C1 segment of cervical spinal cord (tissue), 14 donors: ENCODE measurements around the gene TLE1.
A peak's percentile ranks its signal among the peaks of the same experiment; 100 is the strongest.

Experiments used
- DNase-seq, 14 donors: peaks; one replicate each; lab custom pipeline; 2025; lab: John Stamatoyannopoulos, UW

TLE1 gene

DNA sequence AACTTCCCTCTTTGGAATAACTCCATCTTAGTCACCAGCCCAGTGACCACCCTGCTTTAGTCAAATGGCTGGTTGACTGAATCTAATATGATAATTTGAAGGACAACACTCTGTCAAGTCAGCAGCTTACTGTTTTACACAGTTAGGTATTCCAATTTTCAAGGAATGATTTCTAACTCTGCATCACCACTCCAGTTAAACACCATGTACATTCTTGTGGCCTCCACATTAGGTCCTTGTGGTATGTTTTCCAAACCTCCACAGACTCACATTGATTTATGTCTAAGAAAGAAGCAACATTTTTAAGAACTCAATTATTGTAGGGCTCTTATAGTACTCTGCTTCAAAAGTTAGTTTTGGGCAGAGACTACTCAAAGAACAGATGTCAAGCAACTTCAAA lies 110.7 kb downstream of the TLE1 start:
- no peak for DNase-seq

DNA sequence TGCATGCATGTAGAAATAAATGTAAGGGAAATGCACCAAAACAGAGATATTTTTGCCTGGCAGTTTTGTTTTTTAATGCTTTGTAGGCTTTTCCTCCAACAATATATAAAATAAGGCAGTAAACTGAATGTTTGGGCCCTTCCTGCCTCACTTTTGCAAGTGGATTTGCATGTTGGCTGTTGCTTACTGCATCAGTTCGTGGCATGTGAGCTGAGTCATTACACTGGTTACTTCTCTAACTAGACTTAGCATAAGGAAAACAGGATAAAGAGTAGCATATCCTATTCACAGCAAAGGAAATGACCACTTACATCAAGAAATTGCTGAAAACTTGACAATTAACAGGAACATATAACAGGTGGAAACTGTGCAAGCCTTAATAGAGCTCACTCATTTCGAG lies 113.4 kb downstream of the TLE1 start:
- DNase-seq = no peak

- no peak for DNase-seq
Measured at GRCh38 chr9:81574405-81574804, 114.9 kb downstream of the TLE1 start.

DNA sequence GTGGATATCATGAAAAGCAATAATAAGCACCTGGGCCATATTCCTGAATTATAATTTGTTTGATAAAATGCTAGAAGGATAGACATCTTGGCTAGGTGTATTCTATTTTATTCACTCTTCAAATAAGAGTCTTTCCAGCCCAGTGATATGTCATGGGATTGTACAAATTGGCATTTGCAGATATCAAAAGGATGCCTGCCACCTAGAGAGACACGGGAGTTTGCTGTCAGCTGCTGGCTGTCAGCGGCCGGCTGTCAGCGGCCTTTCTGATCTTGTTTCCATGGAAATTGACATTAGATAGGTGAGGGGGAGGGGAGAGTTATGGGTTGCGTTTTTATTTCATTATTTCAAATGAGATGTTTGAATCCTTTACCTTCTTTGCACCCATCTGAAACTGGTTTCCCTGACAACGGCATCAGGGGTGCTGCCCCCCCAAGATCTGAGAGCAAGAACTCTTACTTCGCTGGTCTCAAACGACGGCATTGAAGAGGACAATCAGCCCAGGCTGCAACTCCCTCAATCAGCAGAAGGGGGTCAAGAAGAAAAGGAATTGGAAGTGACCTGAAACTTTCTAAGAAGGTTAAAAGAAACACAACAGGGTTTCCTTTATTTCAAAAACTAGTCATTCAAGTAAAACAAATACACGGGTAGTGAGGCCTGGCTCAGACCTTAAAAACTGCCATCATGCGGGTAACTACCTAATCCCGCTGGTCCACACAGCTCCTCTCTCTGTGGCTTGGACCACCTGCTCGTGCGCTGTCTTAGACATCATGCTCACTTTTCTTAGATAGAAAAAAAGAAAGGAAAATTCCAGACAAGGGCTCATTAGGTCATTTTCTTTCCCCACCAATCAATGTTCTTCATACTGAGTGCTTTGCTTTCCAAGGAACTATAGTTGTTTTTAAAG lies 115.7 kb downstream of the TLE1 start:
- no peak for DNase-seq

- DNase-seq = no peak
Measured at GRCh38 chr9:81570083-81570482, 119.3 kb downstream of the TLE1 start.

DNA sequence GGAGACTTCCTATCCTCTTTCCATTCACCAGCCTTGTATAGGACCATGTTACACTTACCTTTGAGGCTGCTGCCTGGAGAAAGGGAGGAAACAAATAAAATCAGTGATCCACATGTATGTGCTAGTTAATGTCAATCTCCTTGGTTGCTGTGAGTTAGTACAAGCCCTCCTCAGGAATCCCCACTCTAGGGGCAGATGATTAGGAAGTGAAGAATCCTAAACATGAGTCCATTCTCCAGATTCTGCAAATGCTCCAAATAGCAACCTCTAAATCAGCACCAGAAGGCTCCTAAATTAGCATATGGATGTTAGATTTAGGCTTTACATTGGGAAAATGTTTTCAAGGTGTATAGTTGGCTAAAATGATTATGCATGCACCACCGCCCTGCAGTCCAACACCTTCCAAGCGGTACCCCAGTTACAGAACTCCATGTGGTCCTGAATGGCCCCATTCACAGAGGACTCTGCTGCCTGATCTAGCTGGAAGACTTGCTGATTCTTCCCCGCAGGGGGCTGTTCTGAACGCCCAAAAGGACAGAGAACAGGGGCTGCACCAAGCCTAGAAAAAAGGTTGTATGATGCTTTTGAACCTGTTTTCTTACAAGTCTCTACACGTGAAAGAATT lies 123.2 kb downstream of the TLE1 start:
- no peak for DNase-seq

GRCh38 chr9:81565609-81566008 lies 123.7 kb downstream of the TLE1 start:
- no peak for DNase-seq

GRCh38 chr9:81565144-81565543 lies 124.2 kb downstream of the TLE1 start:
- no peak for DNase-seq

- DNase-seq = peak in 6 of 14 donors; percentile 20 to 62 (median 35)
Measured at GRCh38 chr9:81564632-81565031, 124.7 kb downstream of the TLE1 start.

GRCh38 chr9:81563739-81564138 lies 125.6 kb downstream of the TLE1 start:
- no peak for DNase-seq

DNA sequence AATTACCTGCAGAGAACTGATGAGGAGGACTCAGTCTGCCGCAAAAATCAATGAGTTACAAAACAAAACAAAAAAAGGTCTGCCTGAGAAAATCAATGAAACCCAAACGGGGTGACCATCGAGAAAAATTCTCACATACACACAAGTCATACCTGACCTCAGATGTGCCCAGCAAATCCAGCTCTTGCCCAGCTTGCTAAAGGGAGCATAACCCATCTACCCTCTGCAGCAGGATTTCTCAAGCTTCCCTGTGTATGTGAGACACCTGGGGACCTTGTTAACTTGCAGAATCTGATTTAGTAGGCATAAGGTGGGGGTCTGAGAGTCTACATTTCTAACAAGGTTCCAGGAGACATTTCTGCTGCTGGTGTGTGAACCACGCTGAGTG lies 126.3 kb downstream of the TLE1 start:
- DNase-seq = no peak

DNA sequence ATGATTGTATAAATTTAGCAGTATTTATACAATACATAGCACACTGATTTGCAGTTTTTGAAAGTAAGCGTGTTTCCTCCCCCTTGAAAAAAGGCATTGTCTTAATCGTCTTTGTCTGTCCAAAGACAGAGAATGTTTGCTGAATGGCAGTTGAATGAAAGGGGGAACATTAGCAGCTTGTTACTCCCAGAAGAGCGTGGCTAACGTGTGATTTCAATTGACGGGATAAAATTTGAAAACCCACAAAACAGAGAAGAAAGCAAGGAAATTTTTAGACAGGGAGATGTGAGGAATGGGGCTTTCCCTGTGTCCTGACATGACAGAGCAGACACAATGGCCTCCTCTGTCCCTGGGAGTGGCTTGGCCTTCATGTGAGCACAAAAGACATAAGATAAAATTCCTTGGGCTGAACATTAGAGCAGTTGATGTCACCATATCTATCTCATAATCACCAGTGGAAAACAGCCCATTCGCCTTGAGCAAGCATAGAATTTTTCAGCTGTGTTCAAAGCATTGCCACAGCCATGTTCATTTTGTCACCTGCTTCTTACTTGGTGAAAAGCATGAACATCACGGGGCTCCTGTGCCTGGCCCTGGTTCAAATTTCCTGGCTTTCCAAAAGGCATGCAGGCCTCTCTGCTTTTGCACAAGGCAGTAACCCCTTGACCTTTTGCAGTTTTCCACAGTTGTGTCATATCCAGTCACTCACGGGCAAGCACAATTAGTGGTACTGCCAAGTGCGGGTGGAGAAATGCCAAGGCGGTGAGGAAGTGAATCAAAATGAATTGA lies 126.9 kb downstream of the TLE1 start:
- DNase-seq = no peak

DNA sequence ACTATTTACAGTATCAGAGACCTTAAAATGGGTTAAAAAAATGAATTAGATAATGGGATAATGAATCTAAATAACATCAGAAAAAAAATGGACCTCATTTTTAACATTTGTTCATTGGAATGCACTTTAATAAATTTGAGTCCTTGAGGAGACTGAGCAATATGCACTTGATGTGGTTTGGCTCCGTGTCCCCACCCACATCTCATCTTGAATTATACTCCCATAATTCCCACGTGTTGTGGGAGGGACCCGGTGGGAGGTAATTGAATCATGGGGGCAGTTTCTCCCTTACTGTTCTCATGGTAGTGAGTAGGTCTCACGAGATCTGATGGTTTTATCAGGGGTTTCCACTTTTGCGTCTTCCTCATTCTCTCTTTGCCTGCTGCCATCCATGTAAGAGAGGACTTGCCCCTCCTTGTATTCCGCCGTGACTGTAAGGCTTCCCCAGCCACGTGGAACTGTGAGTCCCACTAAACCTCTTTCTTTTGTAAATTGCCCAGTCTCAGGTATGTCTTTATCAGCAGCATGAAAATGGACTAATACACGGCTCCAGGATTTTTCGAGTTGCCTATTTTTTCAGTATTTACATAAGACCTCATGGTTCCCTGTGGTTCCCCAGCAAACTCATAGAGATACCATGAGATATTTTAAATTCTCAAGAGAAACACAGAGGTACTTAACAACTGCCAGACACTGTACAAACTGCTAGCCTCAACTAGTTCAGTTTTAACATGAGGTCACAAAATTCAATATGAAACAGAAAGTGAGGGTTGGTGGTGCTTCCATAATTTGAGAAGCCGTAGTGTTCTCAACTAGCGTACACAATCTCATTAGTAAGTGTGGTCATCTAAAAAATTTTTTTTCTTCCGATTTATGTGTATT lies 128.3 kb downstream of the TLE1 start:
- no peak for DNase-seq

DNA sequence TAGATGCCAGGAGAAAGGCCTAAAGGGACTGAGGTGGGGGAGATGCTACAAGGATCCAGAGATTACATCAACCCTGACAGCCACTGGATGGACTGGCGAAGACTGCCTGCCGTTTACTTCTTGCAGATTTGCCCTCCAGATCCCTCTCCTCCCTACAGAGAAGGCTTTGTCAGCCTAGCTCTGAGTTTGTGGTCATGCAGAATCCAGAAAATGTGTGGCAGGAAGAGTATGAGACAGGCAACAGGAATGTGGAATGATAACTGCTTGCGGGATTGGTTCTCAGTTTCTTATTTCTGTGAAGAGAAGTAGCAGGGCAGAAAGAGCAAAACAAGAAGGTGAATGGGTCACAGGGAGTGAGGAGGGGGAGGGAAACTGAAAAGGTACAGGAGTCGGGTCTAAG lies 129.6 kb downstream of the TLE1 start:
- DNase-seq = no peak

- no peak for DNase-seq
Measured at GRCh38 chr9:81559197-81559596, 130.2 kb downstream of the TLE1 start.

DNA sequence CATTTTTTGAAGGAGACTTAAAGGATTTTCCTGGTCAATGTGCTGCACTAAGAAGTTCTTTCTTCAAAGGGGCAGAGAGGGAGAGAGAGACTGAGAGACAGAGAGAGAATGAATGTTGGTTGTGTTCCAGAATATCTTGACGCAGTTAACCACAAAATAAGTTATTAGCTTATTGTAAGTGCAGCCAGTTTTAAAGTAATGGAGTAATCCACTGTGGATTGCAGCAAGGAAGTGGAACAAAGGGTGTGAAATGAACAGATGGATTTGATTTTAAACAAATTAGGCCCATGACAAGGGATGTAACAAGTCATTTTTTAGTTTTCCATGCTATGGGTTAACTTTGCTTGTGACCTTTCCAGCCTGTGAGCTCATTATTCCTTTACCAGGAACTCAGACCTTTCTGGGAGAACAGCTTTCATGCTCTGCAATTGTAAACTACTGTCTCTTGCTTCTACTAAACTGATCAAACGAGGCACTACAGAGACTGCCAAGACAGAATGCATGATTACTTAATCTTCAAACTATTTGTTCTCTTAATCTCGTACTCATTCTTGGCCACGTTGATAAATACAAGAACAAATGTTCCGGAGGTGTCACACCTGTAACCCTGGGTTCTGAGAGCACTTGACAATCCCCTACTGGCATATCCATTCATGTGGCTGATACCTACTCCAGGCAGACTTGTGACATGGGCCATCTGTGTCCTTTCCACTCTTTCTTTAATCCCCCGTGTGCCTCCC lies 131.1 kb downstream of the TLE1 start:
- no peak for DNase-seq

GRCh38 chr9:81557452-81558090 lies 131.8 kb downstream of the TLE1 start:
- no peak for DNase-seq

GRCh38 chr9:81556923-81557322 lies 132.4 kb downstream of the TLE1 start:
- DNase-seq = no peak

- no peak for DNase-seq
Measured at GRCh38 chr9:81552581-81552991, 136.8 kb downstream of the TLE1 start.

DNA sequence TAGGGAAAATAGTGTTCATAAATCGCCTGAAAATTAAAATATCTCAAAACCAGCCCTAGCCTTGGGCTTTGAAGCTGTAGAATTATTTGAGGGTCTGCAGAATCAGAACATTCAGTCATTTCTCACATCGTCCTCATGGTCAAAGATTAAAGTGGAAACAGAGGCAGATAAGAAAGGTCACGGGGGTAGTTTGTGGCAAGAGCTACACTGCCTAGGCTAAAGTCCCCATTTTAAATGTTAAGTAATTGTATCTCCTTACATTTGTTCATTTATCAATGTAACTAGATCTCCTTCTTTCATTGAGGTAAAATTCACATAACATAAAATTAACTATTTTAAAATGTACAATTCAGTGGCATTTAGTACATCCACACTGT lies 139.2 kb downstream of the TLE1 start:
- no peak for DNase-seq
